ENCODE data around the gene ZNF526.

DNA sequence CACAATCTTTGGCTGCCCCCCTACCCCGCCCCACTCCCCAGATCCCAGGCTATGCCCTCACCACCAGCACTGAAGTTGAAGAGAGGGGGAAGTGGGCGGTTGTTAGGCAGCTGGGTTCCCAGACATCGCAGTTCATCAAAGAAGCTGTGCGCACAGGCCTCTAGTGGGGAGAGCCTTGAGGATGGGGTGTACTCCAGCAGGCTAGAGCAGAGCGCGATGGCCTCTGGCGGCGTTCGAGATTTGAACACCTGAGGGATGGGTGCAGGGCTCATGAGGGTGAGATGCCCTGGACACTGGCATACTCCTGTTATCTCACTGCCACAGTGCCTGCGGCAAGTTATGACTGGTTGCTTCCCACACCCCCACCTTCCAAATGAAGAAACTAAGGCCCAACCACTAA lies 12.3 kb downstream of the ZNF526 start:
- TF ChIP-seq TAF1 (IDR thresholded peaks at IDR 0.05; ENCODE audit: low read depth, low read length) (no peak), POLR2A (IDR thresholded peaks at IDR 0.05; ENCODE audit: low read depth, low read length) (no peak), SPI1 (IDR thresholded peaks at IDR 0.05; ENCODE audit: low read depth, low read length) (no peak), POLR2AphosphoS5 (IDR thresholded peaks at IDR 0.05; ENCODE audit: low read depth, low read length) (no peak), POU2F2 (IDR thresholded peaks at IDR 0.05; ENCODE audit: low read depth, low read length) (no peak), PAX5 (IDR thresholded peaks at IDR 0.05; ENCODE audit: insufficient read depth, low read length, severe bottlenecking) (no peak)
